ENCODE results near the gene SEH1L.

DNA sequence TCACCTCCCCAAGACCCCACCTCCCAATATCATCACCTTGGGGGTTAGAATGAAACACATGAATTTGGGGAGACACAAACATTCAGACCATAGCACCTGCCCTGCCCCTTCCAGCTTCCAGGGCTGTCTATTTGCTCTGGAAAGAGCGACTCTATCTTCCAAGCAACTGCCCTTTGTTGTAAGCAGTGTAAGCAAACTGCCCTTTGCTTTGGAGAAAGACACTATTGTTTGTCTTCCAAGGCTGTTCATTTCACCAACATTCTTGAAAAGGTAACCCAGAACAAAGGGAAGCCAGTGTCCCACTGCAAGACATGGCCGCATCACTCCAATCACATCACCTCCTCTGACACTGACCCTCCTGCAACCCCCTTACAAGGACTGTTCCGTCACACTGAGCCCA, 16.9 kb upstream of the SEH1L start:
- TF ChIP-seq, protein P1, sequence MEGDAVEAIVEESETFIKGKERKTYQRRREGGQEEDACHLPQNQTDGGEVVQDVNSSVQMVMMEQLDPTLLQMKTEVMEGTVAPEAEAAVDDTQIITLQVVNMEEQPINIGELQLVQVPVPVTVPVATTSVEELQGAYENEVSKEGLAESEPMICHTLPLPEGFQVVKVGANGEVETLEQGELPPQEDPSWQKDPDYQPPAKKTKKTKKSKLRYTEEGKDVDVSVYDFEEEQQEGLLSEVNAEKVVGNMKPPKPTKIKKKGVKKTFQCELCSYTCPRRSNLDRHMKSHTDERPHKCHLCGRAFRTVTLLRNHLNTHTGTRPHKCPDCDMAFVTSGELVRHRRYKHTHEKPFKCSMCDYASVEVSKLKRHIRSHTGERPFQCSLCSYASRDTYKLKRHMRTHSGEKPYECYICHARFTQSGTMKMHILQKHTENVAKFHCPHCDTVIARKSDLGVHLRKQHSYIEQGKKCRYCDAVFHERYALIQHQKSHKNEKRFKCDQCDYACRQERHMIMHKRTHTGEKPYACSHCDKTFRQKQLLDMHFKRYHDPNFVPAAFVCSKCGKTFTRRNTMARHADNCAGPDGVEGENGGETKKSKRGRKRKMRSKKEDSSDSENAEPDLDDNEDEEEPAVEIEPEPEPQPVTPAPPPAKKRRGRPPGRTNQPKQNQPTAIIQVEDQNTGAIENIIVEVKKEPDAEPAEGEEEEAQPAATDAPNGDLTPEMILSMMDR (IDR thresholded peaks at IDR 0.05), result no peak
- TF ChIP-seq EZH2phosphoT487 (IDR thresholded peaks at IDR 0.05), result no peak
